SK-N-SH treated with all-trans-retinoic acid at 6 μM for 48 hours (cell line): ENCODE results near the gene TBC1D22B.

Experiments used
- ARNTL ChIP-seq: fragments of 450-650 bp; formaldehyde crosslinking; IDR thresholded peaks from 2 replicates; pipeline ENCODE4 v1.5.0; 2020; ENCODE audit warnings: low read depth, mild to moderate bottlenecking, moderate library complexity, borderline replicate concordance
- CSDC2 ChIP-seq: fragments of 250-450 bp; sonication (Bioruptor Pico); IDR thresholded peaks from 2 replicates; pipeline ENCODE4 v1.5.0; 2020; ENCODE audit warnings: mild to moderate bottlenecking, moderate library complexity
- ISL1 ChIP-seq: fragments of 250-450 bp; sonication (Bioruptor Pico); IDR thresholded peaks from 2 replicates; pipeline ENCODE4 v2.1.2; 2022; ENCODE audit warnings: mild to moderate bottlenecking, moderate library complexity
- PATZ1 ChIP-seq: fragments of 250-450 bp; sonication (Bioruptor Pico); IDR thresholded peaks from 2 replicates; pipeline ENCODE4 v1.8.0; 2020; ENCODE audit warnings: mild to moderate bottlenecking, moderate library complexity, borderline replicate concordance
- PPARA ChIP-seq: fragments of 250-450 bp; sonication (Bioruptor Pico); IDR thresholded peaks from 2 replicates; pipeline ENCODE4 v1.5.0; 2020; ENCODE audit warnings: mild to moderate bottlenecking, borderline replicate concordance
- SNAI2 ChIP-seq: fragments of 250-450 bp; sonication (Bioruptor Pico); IDR thresholded peaks from 2 replicates; pipeline ENCODE4 v1.5.0; 2020; ENCODE audit warnings: mild to moderate bottlenecking, moderate library complexity
- TOX ChIP-seq: fragments of 250-450 bp; sonication (Bioruptor Pico); IDR thresholded peaks from 2 replicates; pipeline ENCODE4 v1.8.0; 2021; ENCODE audit warnings: mild to moderate bottlenecking, moderate library complexity, borderline replicate concordance
- ZC3H10 ChIP-seq: fragments of 250-450 bp; sonication (Bioruptor Pico); IDR thresholded peaks from 2 replicates; pipeline ENCODE4 v1.5.1; 2021; ENCODE audit warnings: mild to moderate bottlenecking, moderate library complexity
- ZFP30 ChIP-seq: fragments of 450-650 bp; formaldehyde crosslinking; IDR thresholded peaks from 2 replicates; pipeline ENCODE4 v1.5.0; 2022; ENCODE audit warnings: mild to moderate bottlenecking, moderate library complexity
- ZNF565 ChIP-seq: fragments of 450-650 bp; formaldehyde crosslinking; conservative IDR thresholded peaks from 2 replicates; pipeline ENCODE4 v1.5.0; 2020; ENCODE audit warnings: low read depth, mild to moderate bottlenecking, moderate library complexity
- ZNF8 ChIP-seq: fragments of 450-650 bp; formaldehyde crosslinking; IDR thresholded peaks from 2 replicates; pipeline ENCODE4 v1.5.0; 2020; ENCODE audit warnings: mild to moderate bottlenecking, moderate library complexity
- TF ChIP-seq, protein P1 (sequence below): fragments of 250-450 bp; sonication (Bioruptor Pico); IDR thresholded peaks from 2 replicates; pipeline ENCODE4 v1.8.0; 2021; ENCODE audit warnings: low read depth, mild to moderate bottlenecking, moderate library complexity, borderline replicate concordance
- TF ChIP-seq, protein P2 (sequence below): fragments of 250-450 bp; sonication (Bioruptor Pico); IDR thresholded peaks from 2 replicates; pipeline ENCODE4 v1.5.1; 2020; ENCODE audit warnings: low read depth, mild to moderate bottlenecking, moderate library complexity
- TF ChIP-seq, protein P3 (sequence below): fragments of 250-450 bp; sonication (Bioruptor Pico); IDR thresholded peaks from 2 replicates; pipeline ENCODE4 v1.5.0; 2020; ENCODE audit warnings: mild to moderate bottlenecking, moderate library complexity

- TF ChIP-seq TOX (CRISPR knock-in tag): no peak
- TF ChIP-seq ARNTL (CRISPR knock-in tag): no peak
- no peak for TF ChIP-seq ZNF565 (CRISPR knock-in tag)
- TF ChIP-seq ZC3H10 (CRISPR knock-in tag): no peak
- TF ChIP-seq, protein P1, sequence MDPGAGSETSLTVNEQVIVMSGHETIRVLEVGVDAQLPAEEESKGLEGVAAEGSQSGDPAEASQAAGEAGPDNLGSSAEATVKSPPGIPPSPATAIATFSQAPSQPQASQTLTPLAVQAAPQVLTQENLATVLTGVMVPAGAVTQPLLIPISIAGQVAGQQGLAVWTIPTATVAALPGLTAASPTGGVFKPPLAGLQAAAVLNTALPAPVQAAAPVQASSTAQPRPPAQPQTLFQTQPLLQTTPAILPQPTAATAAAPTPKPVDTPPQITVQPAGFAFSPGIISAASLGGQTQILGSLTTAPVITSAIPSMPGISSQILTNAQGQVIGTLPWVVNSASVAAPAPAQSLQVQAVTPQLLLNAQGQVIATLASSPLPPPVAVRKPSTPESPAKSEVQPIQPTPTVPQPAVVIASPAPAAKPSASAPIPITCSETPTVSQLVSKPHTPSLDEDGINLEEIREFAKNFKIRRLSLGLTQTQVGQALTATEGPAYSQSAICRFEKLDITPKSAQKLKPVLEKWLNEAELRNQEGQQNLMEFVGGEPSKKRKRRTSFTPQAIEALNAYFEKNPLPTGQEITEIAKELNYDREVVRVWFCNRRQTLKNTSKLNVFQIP (CRISPR knock-in tag): no peak
- no peak for TF ChIP-seq PPARA (CRISPR knock-in tag)
- no peak for TF ChIP-seq ZNF8 (CRISPR knock-in tag)
- TF ChIP-seq, protein P2, sequence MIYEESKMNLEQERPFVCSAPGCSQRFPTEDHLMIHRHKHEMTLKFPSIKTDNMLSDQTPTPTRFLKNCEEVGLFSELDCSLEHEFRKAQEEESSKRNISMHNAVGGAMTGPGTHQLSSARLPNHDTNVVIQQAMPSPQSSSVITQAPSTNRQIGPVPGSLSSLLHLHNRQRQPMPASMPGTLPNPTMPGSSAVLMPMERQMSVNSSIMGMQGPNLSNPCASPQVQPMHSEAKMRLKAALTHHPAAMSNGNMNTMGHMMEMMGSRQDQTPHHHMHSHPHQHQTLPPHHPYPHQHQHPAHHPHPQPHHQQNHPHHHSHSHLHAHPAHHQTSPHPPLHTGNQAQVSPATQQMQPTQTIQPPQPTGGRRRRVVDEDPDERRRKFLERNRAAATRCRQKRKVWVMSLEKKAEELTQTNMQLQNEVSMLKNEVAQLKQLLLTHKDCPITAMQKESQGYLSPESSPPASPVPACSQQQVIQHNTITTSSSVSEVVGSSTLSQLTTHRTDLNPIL (CRISPR knock-in tag): no peak
- no peak for TF ChIP-seq SNAI2 (CRISPR knock-in tag)
- TF ChIP-seq CSDC2: no peak
- TF ChIP-seq, protein P3, sequence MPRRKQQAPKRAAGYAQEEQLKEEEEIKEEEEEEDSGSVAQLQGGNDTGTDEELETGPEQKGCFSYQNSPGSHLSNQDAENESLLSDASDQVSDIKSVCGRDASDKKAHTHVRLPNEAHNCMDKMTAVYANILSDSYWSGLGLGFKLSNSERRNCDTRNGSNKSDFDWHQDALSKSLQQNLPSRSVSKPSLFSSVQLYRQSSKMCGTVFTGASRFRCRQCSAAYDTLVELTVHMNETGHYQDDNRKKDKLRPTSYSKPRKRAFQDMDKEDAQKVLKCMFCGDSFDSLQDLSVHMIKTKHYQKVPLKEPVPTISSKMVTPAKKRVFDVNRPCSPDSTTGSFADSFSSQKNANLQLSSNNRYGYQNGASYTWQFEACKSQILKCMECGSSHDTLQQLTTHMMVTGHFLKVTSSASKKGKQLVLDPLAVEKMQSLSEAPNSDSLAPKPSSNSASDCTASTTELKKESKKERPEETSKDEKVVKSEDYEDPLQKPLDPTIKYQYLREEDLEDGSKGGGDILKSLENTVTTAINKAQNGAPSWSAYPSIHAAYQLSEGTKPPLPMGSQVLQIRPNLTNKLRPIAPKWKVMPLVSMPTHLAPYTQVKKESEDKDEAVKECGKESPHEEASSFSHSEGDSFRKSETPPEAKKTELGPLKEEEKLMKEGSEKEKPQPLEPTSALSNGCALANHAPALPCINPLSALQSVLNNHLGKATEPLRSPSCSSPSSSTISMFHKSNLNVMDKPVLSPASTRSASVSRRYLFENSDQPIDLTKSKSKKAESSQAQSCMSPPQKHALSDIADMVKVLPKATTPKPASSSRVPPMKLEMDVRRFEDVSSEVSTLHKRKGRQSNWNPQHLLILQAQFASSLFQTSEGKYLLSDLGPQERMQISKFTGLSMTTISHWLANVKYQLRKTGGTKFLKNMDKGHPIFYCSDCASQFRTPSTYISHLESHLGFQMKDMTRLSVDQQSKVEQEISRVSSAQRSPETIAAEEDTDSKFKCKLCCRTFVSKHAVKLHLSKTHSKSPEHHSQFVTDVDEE (CRISPR knock-in tag): no peak
- no peak for TF ChIP-seq PATZ1
- no peak for TF ChIP-seq ZFP30 (CRISPR knock-in tag)
- TF ChIP-seq ISL1 (CRISPR knock-in tag): no peak
Measured at GRCh38 chr6:37352384-37352783, 94.8 kb downstream of the TBC1D22B start.
